HG03139 (cell line): Measurements from ENCODE around the gene SLC22A2.

Experiments used
- ATAC-seq: cut with Tn5 transposase; IDR thresholded peaks from one replicate; pipeline ENCODE4 v1.9.1; 2021; ENCODE audit not compliant: unreplicated experiment

Gene SLC22A2

DNA sequence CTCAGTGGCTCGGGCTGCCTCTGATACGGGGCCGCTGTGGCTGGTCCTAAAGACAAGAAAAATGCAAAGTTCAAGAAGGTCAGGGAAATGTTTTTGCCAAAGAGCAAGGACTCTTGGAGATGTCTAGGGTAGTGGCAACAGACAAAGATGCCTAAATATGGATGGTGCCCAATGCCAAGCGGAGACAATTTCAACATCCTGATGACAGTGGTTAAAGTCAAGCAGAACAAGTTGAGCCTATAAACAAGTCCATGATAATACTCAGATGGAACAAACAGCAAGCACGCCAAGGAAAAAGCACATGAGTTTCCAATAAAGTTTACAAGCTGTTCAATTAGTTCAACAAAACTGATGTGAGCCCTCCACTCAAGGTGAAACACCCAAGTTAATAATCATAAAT, 85.9 kb downstream of the SLC22A2 start:
- no peak for ATAC-seq

DNA sequence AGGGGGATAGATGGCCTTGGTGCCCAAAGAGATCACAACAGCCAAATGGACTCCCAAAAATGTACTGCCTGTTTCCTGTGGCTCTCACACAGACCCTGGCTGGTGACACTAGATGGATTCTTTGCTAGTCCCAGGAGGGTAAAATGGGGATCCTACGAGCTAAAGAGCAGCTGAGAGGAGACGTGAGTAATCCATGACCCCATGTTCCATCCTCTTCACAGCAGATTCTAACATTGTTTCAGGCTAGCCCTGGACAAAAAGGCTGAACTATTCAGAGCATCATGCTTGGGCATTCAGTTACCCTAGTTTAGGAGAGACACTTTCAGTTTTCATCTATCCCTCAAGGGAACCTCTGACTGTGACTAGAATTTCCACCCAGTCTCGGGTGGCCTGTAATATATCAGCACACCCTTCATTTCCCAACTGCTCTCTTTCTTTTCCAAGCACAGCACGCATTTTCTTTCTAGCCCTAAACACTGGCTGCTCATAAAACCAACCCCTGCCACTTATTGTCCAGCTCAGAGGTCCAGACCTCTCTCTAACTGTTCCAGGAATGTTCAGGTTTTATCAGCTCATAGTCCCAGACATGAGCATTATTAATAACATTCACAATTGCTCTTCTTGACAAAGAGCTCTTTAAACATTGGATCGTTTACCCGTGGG, 88.5 kb downstream of the SLC22A2 start:
- ATAC-seq, result no peak

DNA sequence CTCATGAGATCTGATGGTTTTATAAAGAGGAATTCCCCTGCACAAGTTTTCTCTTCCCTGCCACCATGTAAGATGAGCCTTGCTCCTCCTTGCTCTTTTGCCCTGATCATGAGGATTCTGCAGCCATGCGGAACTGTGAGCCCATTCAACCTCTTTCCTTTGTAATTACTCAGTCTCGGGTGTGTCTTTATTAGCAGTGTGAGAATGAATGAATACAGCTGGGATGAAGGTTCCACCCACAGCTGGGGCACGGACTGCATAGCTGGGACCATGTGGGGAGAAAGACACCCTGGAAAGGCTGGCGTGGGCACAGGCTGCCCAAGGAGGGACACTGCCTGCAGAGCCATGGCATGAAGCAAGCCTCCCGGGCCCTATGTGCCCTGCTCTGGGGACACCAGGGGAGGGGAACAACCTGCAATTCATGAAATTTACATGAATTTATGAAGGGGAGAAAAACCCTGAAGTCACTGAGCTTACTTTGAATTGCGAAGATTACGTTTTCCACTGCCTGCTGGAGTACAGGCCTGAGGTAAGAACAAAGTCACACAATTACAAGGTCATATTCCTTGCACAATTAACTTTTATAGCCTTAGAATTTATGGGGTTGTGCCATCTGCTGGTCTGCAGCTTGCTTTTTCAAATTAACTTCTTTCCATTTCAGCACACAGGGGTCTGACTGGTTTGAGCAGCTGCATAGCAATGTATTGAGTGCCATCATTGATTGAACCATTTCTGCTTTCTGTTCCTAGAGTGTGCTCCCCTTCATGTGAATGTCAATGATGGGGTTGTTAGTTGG, 90.8 kb downstream of the SLC22A2 start:
- ATAC-seq, result no peak
